ENCODE results near the gene GPR132.

- TF ChIP-seq CTCF (IDR thresholded peaks at IDR 0.05) (no peak), POLR2A (IDR thresholded peaks at IDR 0.05) (no peak), POLR2AphosphoS5 (IDR thresholded peaks at IDR 0.05; ENCODE audit: insufficient read depth in 1 of 2, low read depth in 1 of 2) (no peak)
Measured at GRCh38 chr14:105011312-105011990, 53.8 kb downstream of the GPR132 start.

Measured in vagina (tissue), 2 donors.